A549 (cell line): ENCODE results near the gene CGREF1.

ENCODE experiments used
- CBX2 ChIP-seq: fragments of 200-600 bp; sonication (generic); IDR thresholded peaks from 2 replicates; pipeline ENCODE4 v1.6.1; 2016; ENCODE audit warnings: low read depth, mild to moderate bottlenecking, borderline replicate concordance
- PHF8 ChIP-seq: fragments of 200-600 bp; sonication (generic); IDR thresholded peaks from 2 replicates; pipeline ENCODE4 v1.6.1; 2016; ENCODE audit warnings: low read depth, mild to moderate bottlenecking, antibody characterized with exemption, moderate library complexity, borderline replicate concordance
- POLR2A ChIP-seq: IDR thresholded peaks from 2 replicates; pipeline ENCODE4 v1.6.1; 2012; ENCODE audit warnings: mild to moderate bottlenecking, low read length
- TF ChIP-seq, protein P1 (sequence below): fragments of >200 bp; sonication (Bioruptor Twin); formaldehyde crosslinking; IDR thresholded peaks from 3 replicates; pipeline ENCODE4 v1.5.1; 2016
- TF ChIP-seq, protein P2 (sequence below): fragments of 250-450 bp; sonication (Bioruptor Pico); IDR thresholded peaks from 2 replicates; pipeline ENCODE4 v1.5.0; 2021; ENCODE audit warnings: mild to moderate bottlenecking, moderate library complexity, borderline replicate concordance
- TF ChIP-seq, protein P3 (sequence below): IDR thresholded peaks from 2 replicates; pipeline ENCODE4 v1.6.1; 2012; ENCODE audit warnings: low read depth, borderline replicate concordance

DNA sequence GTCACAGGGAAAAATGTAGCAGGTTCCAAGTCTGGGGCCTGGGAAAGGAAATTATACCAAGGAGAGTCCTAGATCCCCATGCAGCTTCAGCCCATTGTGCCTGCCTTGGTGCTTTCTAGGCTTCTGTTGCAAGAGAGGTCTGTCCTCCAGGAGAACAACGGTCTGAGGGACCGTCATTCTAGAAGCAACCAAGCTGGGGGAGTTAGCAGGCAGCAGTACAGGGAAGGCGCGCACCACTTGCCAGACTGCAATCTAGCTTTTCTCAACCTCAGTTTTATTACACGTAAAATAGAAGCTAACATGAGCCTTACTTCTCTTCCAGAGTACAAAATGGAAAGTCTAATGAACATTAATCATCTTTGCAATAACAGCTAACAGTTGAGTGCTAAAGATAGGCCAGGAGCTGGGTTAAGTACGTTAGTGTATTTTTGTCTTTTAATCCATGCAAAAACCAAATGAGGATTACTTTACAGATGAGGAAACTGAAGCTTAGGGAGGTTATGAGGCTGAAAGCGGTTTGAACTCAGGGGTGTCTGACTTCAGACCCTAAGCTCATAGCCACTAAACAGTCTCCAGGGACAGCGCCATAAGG is 31.8 kb upstream of the CGREF1 start:
- no peak for TF ChIP-seq PHF8
- TF ChIP-seq, protein P1, sequence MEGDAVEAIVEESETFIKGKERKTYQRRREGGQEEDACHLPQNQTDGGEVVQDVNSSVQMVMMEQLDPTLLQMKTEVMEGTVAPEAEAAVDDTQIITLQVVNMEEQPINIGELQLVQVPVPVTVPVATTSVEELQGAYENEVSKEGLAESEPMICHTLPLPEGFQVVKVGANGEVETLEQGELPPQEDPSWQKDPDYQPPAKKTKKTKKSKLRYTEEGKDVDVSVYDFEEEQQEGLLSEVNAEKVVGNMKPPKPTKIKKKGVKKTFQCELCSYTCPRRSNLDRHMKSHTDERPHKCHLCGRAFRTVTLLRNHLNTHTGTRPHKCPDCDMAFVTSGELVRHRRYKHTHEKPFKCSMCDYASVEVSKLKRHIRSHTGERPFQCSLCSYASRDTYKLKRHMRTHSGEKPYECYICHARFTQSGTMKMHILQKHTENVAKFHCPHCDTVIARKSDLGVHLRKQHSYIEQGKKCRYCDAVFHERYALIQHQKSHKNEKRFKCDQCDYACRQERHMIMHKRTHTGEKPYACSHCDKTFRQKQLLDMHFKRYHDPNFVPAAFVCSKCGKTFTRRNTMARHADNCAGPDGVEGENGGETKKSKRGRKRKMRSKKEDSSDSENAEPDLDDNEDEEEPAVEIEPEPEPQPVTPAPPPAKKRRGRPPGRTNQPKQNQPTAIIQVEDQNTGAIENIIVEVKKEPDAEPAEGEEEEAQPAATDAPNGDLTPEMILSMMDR: no peak
- TF ChIP-seq POLR2A: no peak
- TF ChIP-seq CBX2: no peak
- TF ChIP-seq, protein P2, sequence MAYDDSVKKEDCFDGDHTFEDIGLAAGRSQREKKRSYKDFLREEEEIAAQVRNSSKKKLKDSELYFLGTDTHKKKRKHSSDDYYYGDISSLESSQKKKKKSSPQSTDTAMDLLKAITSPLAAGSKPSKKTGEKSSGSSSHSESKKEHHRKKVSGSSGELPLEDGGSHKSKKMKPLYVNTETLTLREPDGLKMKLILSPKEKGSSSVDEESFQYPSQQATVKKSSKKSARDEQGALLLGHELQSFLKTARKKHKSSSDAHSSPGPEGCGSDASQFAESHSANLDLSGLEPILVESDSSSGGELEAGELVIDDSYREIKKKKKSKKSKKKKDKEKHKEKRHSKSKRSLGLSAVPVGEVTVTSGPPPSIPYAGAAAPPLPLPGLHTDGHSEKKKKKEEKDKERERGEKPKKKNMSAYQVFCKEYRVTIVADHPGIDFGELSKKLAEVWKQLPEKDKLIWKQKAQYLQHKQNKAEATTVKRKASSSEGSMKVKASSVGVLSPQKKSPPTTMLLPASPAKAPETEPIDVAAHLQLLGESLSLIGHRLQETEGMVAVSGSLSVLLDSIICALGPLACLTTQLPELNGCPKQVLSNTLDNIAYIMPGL: no peak
- TF ChIP-seq, protein P3, sequence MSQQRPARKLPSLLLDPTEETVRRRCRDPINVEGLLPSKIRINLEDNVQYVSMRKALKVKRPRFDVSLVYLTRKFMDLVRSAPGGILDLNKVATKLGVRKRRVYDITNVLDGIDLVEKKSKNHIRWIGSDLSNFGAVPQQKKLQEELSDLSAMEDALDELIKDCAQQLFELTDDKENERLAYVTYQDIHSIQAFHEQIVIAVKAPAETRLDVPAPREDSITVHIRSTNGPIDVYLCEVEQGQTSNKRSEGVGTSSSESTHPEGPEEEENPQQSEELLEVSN: no peak
